Effector memory CD8-positive, alpha-beta T cell (primary cell): ENCODE data around the gene PPFIBP1.

Source experiments
- ATAC-seq: fragments of 150-1000 bp; cut with Tn5 transposase; replicated peaks from 2 replicates; pipeline ENCODE4 v1.10.0; 2021; ENCODE audit warnings: mild to moderate bottlenecking, moderate library complexity
- DNase-seq, 3 experiments: peaks; one replicate each; pipeline ENCODE4 v3.0.0; 2021
- H3K27ac Mint-ChIP-seq, 2 donors: one replicate each; pipeline ENCODE4 v1.8.0; 2022; ENCODE audit warnings: mild to moderate bottlenecking in 2 of 2, mixed read lengths in 2 of 2, moderate library complexity in 2 of 2
- H3K27me3 Mint-ChIP-seq, 2 donors: one replicate each; pipeline ENCODE4 v1.8.0; 2022; ENCODE audit warnings: mixed read lengths in 2 of 2
- H3K36me3 Mint-ChIP-seq: one replicate; pipeline ENCODE4 v1.8.0; 2022; ENCODE audit warnings: mild to moderate bottlenecking, moderate library complexity, mixed read lengths; ENCODE audit not compliant: insufficient read depth
- H3K4me1 Mint-ChIP-seq, 2 donors: one replicate each; pipeline ENCODE4 v1.8.0; 2022; ENCODE audit warnings: low read depth in 2 of 2, mixed read lengths in 2 of 2
- H3K4me3 Mint-ChIP-seq, 2 donors: one replicate each; pipeline ENCODE4 v1.8.0; 2022; ENCODE audit warnings: mild to moderate bottlenecking in 2 of 2, mixed read lengths in 2 of 2, moderate library complexity in 2 of 2
- H3K9me3 Mint-ChIP-seq, 2 donors: one replicate each; pipeline ENCODE4 v1.8.0; 2022; ENCODE audit warnings: mixed read lengths in 2 of 2
- total RNA-seq, 9 experiments: gene quantifications; one replicate each; lab custom pipeline; 2026; lab: John Stamatoyannopoulos, UW

PPFIBP1 gene
- 2.0 to 19.0 (median 8.7) reads per million in 9 experiments for total RNA-seq

GRCh38 chr12:27523642-27524493 is at the start of gene PPFIBP1:
PPFIBP1 (plus strand) TSS chr12:27524206; CDS start chr12:27633397, 109,191 bp downstream.
- peak within 1 kb of the TSS; percentile 93 to 94 for H3K4me3 Mint-ChIP-seq

GRCh38 chr12:27474344-27474743 is 49.7 kb upstream of the PPFIBP1 start:
- Mint-ChIP-seq H3K9me3 (peaks cover 10 to 15% of the 10 kb centered on the region in 2 donors), H3K27me3 (peaks cover 0 to 13% of the 10 kb centered on the region in 2 donors), H3K27ac (no peak overlapping the region), H3K4me1 (no peaks in the 10 kb centered on the region), H3K4me3 (no peak overlapping the region), H3K36me3 (no peaks in the 10 kb centered on the region)
- ATAC-seq (no peak), DNase-seq (no peak)

More at GRCh38 chr12:27523642-27524493, at the start of gene PPFIBP1:
- Mint-ChIP-seq H3K4me1 (peaks cover 5 to 9% of the 10 kb centered on the region in 2 donors), H3K27me3 (peaks cover 22 to 26% of the 10 kb centered on the region in 2 donors), H3K9me3 (no peaks in the 10 kb centered on the region), H3K27ac (peak within 1 kb of the TSS; percentile 91 to 92), H3K36me3 (peaks cover 13% of the 10 kb centered on the region)
- DNase-seq (peak; percentile 78 to 87 (median 82)), ATAC-seq (peak; percentile 94)

- Mint-ChIP-seq H3K9me3 (peaks cover 10 to 20% of the 10 kb centered on the region in 2 donors), H3K27me3 (peaks cover 0 to 7% of the 10 kb centered on the region in 2 donors), H3K36me3 (no peaks in the 10 kb centered on the region), H3K4me1 (no peaks in the 10 kb centered on the region), H3K4me3 (no peak overlapping the region), H3K27ac (no peak overlapping the region)
- ATAC-seq (no peak), DNase-seq (no peak)
Measured at GRCh38 chr12:27477049-27477448, 47.0 kb upstream of the PPFIBP1 start.

GRCh38 chr12:27478949-27479348 is 45.1 kb upstream of the PPFIBP1 start:
- Mint-ChIP-seq H3K36me3 (no peaks in the 10 kb centered on the region), H3K27me3 (peaks cover 0 to 5% of the 10 kb centered on the region in 2 donors), H3K4me1 (no peaks in the 10 kb centered on the region), H3K9me3 (peaks cover 10 to 20% of the 10 kb centered on the region in 2 donors), H3K27ac (no peak overlapping the region), H3K4me3 (no peak overlapping the region)
- DNase-seq (no peak), ATAC-seq (no peak)

GRCh38 chr12:27480016-27480415 is 44.0 kb upstream of the PPFIBP1 start:
- Mint-ChIP-seq H3K27me3 (peaks cover 0 to 5% of the 10 kb centered on the region in 2 donors), H3K27ac (no peak overlapping the region), H3K4me1 (no peaks in the 10 kb centered on the region), H3K9me3 (peaks cover 10 to 20% of the 10 kb centered on the region in 2 donors), H3K36me3 (no peaks in the 10 kb centered on the region), H3K4me3 (no peak overlapping the region)
- ATAC-seq (no peak), DNase-seq (no peak)

GRCh38 chr12:27486961-27487360 is 37.0 kb upstream of the PPFIBP1 start:
- H3K27me3 Mint-ChIP-seq, result peaks cover 23 to 36% of the 10 kb centered on the region in 2 donors
- H3K4me1 Mint-ChIP-seq, result no peaks in the 10 kb centered on the region
- H3K27ac Mint-ChIP-seq, result no peak overlapping the region
- no peaks in the 10 kb centered on the region for H3K36me3 Mint-ChIP-seq
- ATAC-seq (no peak), DNase-seq (no peak)
- no peak overlapping the region for H3K4me3 Mint-ChIP-seq
- no peaks in the 10 kb centered on the region for H3K9me3 Mint-ChIP-seq

- Mint-ChIP-seq H3K4me1 (no peaks in the 10 kb centered on the region), H3K27ac (no peak overlapping the region), H3K4me3 (no peak overlapping the region), H3K9me3 (no peaks in the 10 kb centered on the region), H3K36me3 (no peaks in the 10 kb centered on the region), H3K27me3 (peaks cover 29 to 47% of the 10 kb centered on the region in 2 donors)
- DNase-seq (no peak), ATAC-seq (no peak)
Measured at GRCh38 chr12:27488479-27488878, 35.5 kb upstream of the PPFIBP1 start.

GRCh38 chr12:27491226-27491625 is 32.8 kb upstream of the PPFIBP1 start:
- peaks cover 29 to 56% of the 10 kb centered on the region in 2 donors for H3K27me3 Mint-ChIP-seq
- no peak overlapping the region for H3K27ac Mint-ChIP-seq
- no peaks in the 10 kb centered on the region for H3K9me3 Mint-ChIP-seq
- ATAC-seq (no peak), DNase-seq (no peak)
- H3K4me1 Mint-ChIP-seq, result no peaks in the 10 kb centered on the region
- no peak overlapping the region for H3K4me3 Mint-ChIP-seq
- H3K36me3 Mint-ChIP-seq, result no peaks in the 10 kb centered on the region

GRCh38 chr12:27493260-27493940 is 30.6 kb upstream of the PPFIBP1 start:
- DNase-seq (no peak), ATAC-seq (no peak)
- Mint-ChIP-seq H3K9me3 (no peaks in the 10 kb centered on the region), H3K4me1 (no peaks in the 10 kb centered on the region), H3K27me3 (peaks cover 41 to 60% of the 10 kb centered on the region in 2 donors), H3K36me3 (no peaks in the 10 kb centered on the region), H3K4me3 (no peak overlapping the region), H3K27ac (no peak overlapping the region)

- H3K27me3 Mint-ChIP-seq, result peaks cover 50 to 63% of the 10 kb centered on the region in 2 donors
- no peak for ATAC-seq
- H3K4me3 Mint-ChIP-seq, result no peak overlapping the region
- no peak for DNase-seq
- H3K27ac Mint-ChIP-seq, result no peak overlapping the region
- H3K36me3 Mint-ChIP-seq, result no peaks in the 10 kb centered on the region
- H3K4me1 Mint-ChIP-seq, result peaks cover 0 to 2% of the 10 kb centered on the region in 2 donors
- H3K9me3 Mint-ChIP-seq, result no peaks in the 10 kb centered on the region
Measured at GRCh38 chr12:27497446-27497845, 26.6 kb upstream of the PPFIBP1 start.

- Mint-ChIP-seq H3K4me1 (peaks cover 0 to 2% of the 10 kb centered on the region in 2 donors), H3K9me3 (no peaks in the 10 kb centered on the region), H3K27me3 (peaks cover 51 to 59% of the 10 kb centered on the region in 2 donors), H3K27ac (no peak overlapping the region), H3K36me3 (no peaks in the 10 kb centered on the region), H3K4me3 (no peak overlapping the region)
- ATAC-seq, result no peak
- DNase-seq, result no peak
Measured at GRCh38 chr12:27498149-27498548, 25.9 kb upstream of the PPFIBP1 start.

GRCh38 chr12:27498761-27499160 is 25.2 kb upstream of the PPFIBP1 start:
- DNase-seq, result no peak
- peaks cover 53 to 65% of the 10 kb centered on the region in 2 donors for H3K27me3 Mint-ChIP-seq
- no peak for ATAC-seq
- H3K9me3 Mint-ChIP-seq, result no peaks in the 10 kb centered on the region
- no peak overlapping the region for H3K4me3 Mint-ChIP-seq
- no peak overlapping the region for H3K27ac Mint-ChIP-seq
- H3K4me1 Mint-ChIP-seq, result peaks cover 0 to 2% of the 10 kb centered on the region in 2 donors
- peaks cover 3% of the 10 kb centered on the region for H3K36me3 Mint-ChIP-seq

- DNase-seq (no peak), ATAC-seq (no peak)
- Mint-ChIP-seq H3K4me3 (no peak overlapping the region), H3K9me3 (no peaks in the 10 kb centered on the region), H3K4me1 (peaks cover 0 to 2% of the 10 kb centered on the region in 2 donors), H3K36me3 (peaks cover 3% of the 10 kb centered on the region), H3K27me3 (peaks cover 60 to 70% of the 10 kb centered on the region in 2 donors), H3K27ac (no peak overlapping the region)
Measured at GRCh38 chr12:27499377-27499776, 24.6 kb upstream of the PPFIBP1 start.
